SK-N-SH (cell line): Measurements from ENCODE around the gene SPEG. TPM values are rescaled to one million over a fixed set of nuclear protein-coding genes. Genes with fewer than 3 reads are reported as not detected.

Source experiments
- CTCF ChIA-PET: fragments of 300-600, 350-600 bp; formaldehyde crosslinking; extraction: SDS; loops from one replicate; lab custom pipeline; 2021; lab: Yijun Ruan, JAX
- POLR2A ChIA-PET: fragments of 350-600 bp; sonication (Branson Sonifier 250); formaldehyde crosslinking; extraction: SDS; loops from one replicate; lab custom pipeline; 2020; ENCODE audit warnings: antibody characterized with exemption, inconsistent platforms; lab: Yijun Ruan, JAX
- DNase-seq: peaks from one replicate; pipeline ENCODE4 v3.0.0; 2012
- H2AFZ ChIP-seq: fragments of 200-600 bp; sonication (generic); 2 replicates; pipeline ENCODE4 v1.8.1; 2016; ENCODE audit warnings: antibody characterized with exemption, mild to moderate bottlenecking, low read depth
- H3F3A ChIP-seq: fragments of 200-600 bp; sonication (generic); replicated peaks from 2 replicates; pipeline ENCODE3; 2016; ENCODE audit warnings: antibody characterized with exemption, mild to moderate bottlenecking; ENCODE audit not compliant: insufficient read depth
- H3K27ac ChIP-seq, 2 experiments: fragments of 200-500 bp in 1 of 2; fragments of 200-600 bp in 1 of 2; sonication (Bioruptor generic) in 1 of 2; sonication (generic), shearing (Covaris generic) in 1 of 2; 2 replicates each; pipeline versions ENCODE4 v1.5.1 to v1.6.1; 2014 to 2016; ENCODE audit warnings: low read depth in 2 of 2, inconsistent platforms in 1 of 2, low read length in 1 of 2, mild to moderate bottlenecking in 1 of 2, mixed read lengths in 1 of 2
- H3K27me3 ChIP-seq: fragments of 200-600 bp; sonication (generic), shearing (Covaris generic); 2 replicates; pipeline ENCODE4 v1.6.1; 2016; ENCODE audit warnings: mixed run types; ENCODE audit not compliant: insufficient read depth
- H3K36me3 ChIP-seq, 2 experiments: fragments of 200-500 bp in 1 of 2; fragments of 200-600 bp in 1 of 2; sonication (Bioruptor generic) in 1 of 2; sonication (generic) in 1 of 2; replicated peaks in 1 of 2; 2 replicates each; pipeline versions ENCODE3 to v1.5.1; 2014 to 2016; ENCODE audit warnings: low read length in 1 of 2, mild to moderate bottlenecking in 1 of 2; ENCODE audit not compliant: insufficient read depth in 2 of 2, control insufficient read depth in 1 of 2
- H3K4me1 ChIP-seq, 2 experiments: fragments of 200-500 bp in 1 of 2; fragments of 200-600 bp in 1 of 2; sonication (Bioruptor generic) in 1 of 2; sonication (generic), shearing (Covaris generic) in 1 of 2; 2 replicates each; pipeline versions ENCODE4 v1.5.1 to v1.6.1; 2014 to 2016; ENCODE audit warnings: low read depth in 1 of 2, low read length in 1 of 2, mixed run types in 1 of 2; ENCODE audit not compliant: insufficient read depth in 2 of 2, control insufficient read depth in 1 of 2
- H3K4me2 ChIP-seq: fragments of 200-600 bp; sonication (generic), shearing (Covaris generic); 2 replicates; pipeline ENCODE4 v1.6.1; 2017; ENCODE audit warnings: mixed run types
- H3K4me3 ChIP-seq, 2 experiments: fragments of 200-500 bp in 1 of 2; fragments of 200-600 bp in 1 of 2; sonication (Bioruptor generic) in 1 of 2; sonication (generic), shearing (Covaris generic) in 1 of 2; 2 replicates each; pipeline versions ENCODE4 v1.5.1 to v1.8.1; 2014 to 2016; ENCODE audit warnings: low read depth in 2 of 2, inconsistent platforms in 1 of 2, low read length in 1 of 2, mild to moderate bottlenecking in 1 of 2, mixed read lengths in 1 of 2, moderate library complexity in 1 of 2
- H3K79me2 ChIP-seq: fragments of 200-600 bp; sonication (generic); 2 replicates; pipeline ENCODE4 v1.8.1; 2017; ENCODE audit warnings: mild to moderate bottlenecking; ENCODE audit not compliant: insufficient read depth
- H3K9ac ChIP-seq: fragments of 200-600 bp; sonication (generic); 2 replicates; pipeline ENCODE4 v1.6.1; 2017; ENCODE audit warnings: mixed run types
- H3K9me2 ChIP-seq: fragments of 200-600 bp; sonication (generic); 2 replicates; pipeline ENCODE4 v1.6.1; 2017; ENCODE audit warnings: mixed run types
- H3K9me3 ChIP-seq: fragments of 200-600 bp; sonication (generic); 2 replicates; pipeline ENCODE4 v1.6.1; 2017; ENCODE audit warnings: mixed run types, mild to moderate bottlenecking, moderate library complexity
- H4K20me1 ChIP-seq: fragments of 200-600 bp; sonication (generic); 2 replicates; pipeline ENCODE4 v1.6.1; 2017; ENCODE audit warnings: mild to moderate bottlenecking, mixed run types; ENCODE audit not compliant: insufficient read depth
- CTCF ChIP-seq: fragments of 200-600 bp; sonication (generic); IDR thresholded peaks from 2 replicates; pipeline ENCODE4 v1.6.1; 2017; ENCODE audit warnings: antibody characterized with exemption, mild to moderate bottlenecking, moderate library complexity
- ELF1 ChIP-seq: IDR thresholded peaks from 2 replicates; pipeline ENCODE4 v1.4.0; 2012
- EP300 ChIP-seq, 2 experiments: IDR thresholded peaks; 2 replicates each; pipeline versions ENCODE4 v1.4.0 to v1.6.1; 2012; ENCODE audit warnings: borderline replicate concordance in 1 of 2, low read depth in 1 of 2, low read length in 1 of 2
- EZH2phosphoT487 ChIP-seq: fragments of 200-600 bp; sonication (generic); IDR thresholded peaks from 2 replicates; pipeline ENCODE4 v1.6.1; 2017; ENCODE audit warnings: low read depth, mixed run types, mild to moderate bottlenecking, antibody characterized with exemption, moderate library complexity, borderline replicate concordance
- FOSL2 ChIP-seq: IDR thresholded peaks from 2 replicates; pipeline ENCODE4 v1.4.0; 2012; ENCODE audit warnings: low read depth, mild to moderate bottlenecking, moderate library complexity, borderline replicate concordance
- FOXJ3 ChIP-seq: sonication (generic); formaldehyde crosslinking; IDR thresholded peaks from 2 replicates; pipeline ENCODE4 v1.5.1; 2020; ENCODE audit warnings: mild to moderate bottlenecking, missing genetic modification reagents
- FOXM1 ChIP-seq: IDR thresholded peaks from 2 replicates; pipeline ENCODE4 v1.4.0; 2012; ENCODE audit warnings: low read depth, mild to moderate bottlenecking
- GATA2 ChIP-seq: sonication (generic); formaldehyde crosslinking; IDR thresholded peaks from 2 replicates; pipeline ENCODE4 v1.5.0; 2020; ENCODE audit warnings: mild to moderate bottlenecking, missing genetic modification reagents
- JUND ChIP-seq: IDR thresholded peaks from 2 replicates; pipeline ENCODE4 v1.4.0; 2012
- MAX ChIP-seq: IDR thresholded peaks from 2 replicates; pipeline ENCODE4 v1.4.0; 2012; ENCODE audit warnings: low read depth
- MEF2A ChIP-seq: IDR thresholded peaks from 2 replicates; pipeline ENCODE4 v1.4.0; 2012; ENCODE audit warnings: low read depth, borderline replicate concordance
- MXI1 ChIP-seq: IDR thresholded peaks from 2 replicates; pipeline ENCODE4 v1.6.1; 2012; ENCODE audit warnings: mild to moderate bottlenecking, low read depth, low read length, improper control_type of control experiment
- NFIC ChIP-seq: IDR thresholded peaks from 2 replicates; pipeline ENCODE4 v1.4.0; 2012; ENCODE audit warnings: borderline replicate concordance
- NRF1 ChIP-seq: IDR thresholded peaks from 2 replicates; pipeline ENCODE4 v1.6.1; 2012; ENCODE audit warnings: low read depth, mild to moderate bottlenecking, low read length
- RAD21 ChIP-seq: IDR thresholded peaks from 2 replicates; pipeline ENCODE4 v1.6.1; 2012; ENCODE audit warnings: mild to moderate bottlenecking, low read length
- RFX5 ChIP-seq: IDR thresholded peaks from 2 replicates; pipeline ENCODE4 v1.6.1; 2012; ENCODE audit warnings: mild to moderate bottlenecking, improper control_type of control experiment, low read length
- SMC3 ChIP-seq: IDR thresholded peaks from 2 replicates; pipeline ENCODE4 v1.6.1; 2012; ENCODE audit warnings: low read depth, low read length, improper control_type of control experiment
- TCF12 ChIP-seq: IDR thresholded peaks from 2 replicates; pipeline ENCODE4 v1.4.0; 2012
- TEAD4 ChIP-seq: IDR thresholded peaks from 2 replicates; pipeline ENCODE4 v1.4.0; 2012; ENCODE audit warnings: mild to moderate bottlenecking, borderline replicate concordance; ENCODE audit not compliant: insufficient read depth
- YY1 ChIP-seq: IDR thresholded peaks from 2 replicates; pipeline ENCODE4 v1.4.0; 2012; ENCODE audit warnings: low read depth, mild to moderate bottlenecking
- WGBS: methylation state at CpG from one replicate; pipeline ENCODE4 v1.1.6; 2017; ENCODE audit warnings: low lambda C conversion rate; 5-methylcytosine and 5-hydroxymethylcytosine counted together
- polyA plus RNA-seq, 3 experiments: library from polyadenylated mRNA; depleted of rRNA; stranded (reverse); fragments of >200 nt; gene quantifications; 2 replicates each; pipeline ENCODE4 v1.2.3, GENCODE V29; 2012
- TF ChIP-seq, protein P1 (sequence below): IDR thresholded peaks from 2 replicates; pipeline ENCODE4; 2012
- TF ChIP-seq, protein P2 (sequence below): IDR thresholded peaks from 2 replicates; pipeline ENCODE4 v1.6.1; 2012; ENCODE audit warnings: mild to moderate bottlenecking, low read depth, low read length, moderate library complexity
- TF ChIP-seq, protein P3 (sequence below): fragments of 150-350 bp; IDR thresholded peaks from 2 replicates; pipeline ENCODE4 v1.6.1; 2016; ENCODE audit warnings: mild to moderate bottlenecking, low read depth, low read length

Gene SPEG
- polyA plus RNA-seq, 1 of the 3 experiments (the other 2 are of a cell fraction): 107 TPM

DNA sequence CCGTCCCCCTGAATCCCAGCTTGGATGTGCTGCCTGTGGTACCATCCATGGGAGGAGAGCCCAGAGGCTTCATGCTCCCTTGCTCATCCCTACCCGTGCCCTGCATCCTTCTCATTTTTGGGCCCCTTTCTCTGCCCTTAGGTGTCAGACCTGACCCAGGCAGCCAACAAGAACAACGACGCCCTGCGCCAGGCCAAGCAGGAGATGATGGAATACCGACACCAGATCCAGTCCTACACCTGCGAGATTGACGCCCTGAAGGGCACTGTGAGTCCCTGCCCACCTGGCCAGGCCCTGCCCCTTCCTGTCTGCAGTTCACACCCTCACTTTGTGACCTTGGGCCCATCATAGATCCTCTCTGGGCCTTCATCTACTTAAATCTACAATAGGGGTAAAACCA lies 14.0 kb upstream of the SPEG start:
- WGBS: 94% methylated on average over 6 of the region's 8 CpGs
- Histone ChIP-seq H3K4me2 (no peak overlapping the region), H4K20me1 (no peaks in the 10 kb centered on the region), H3K9ac (no peak overlapping the region), H2AFZ (no peak overlapping the region), H3K36me3 (no peaks in the 10 kb centered on the region), H3K9me2 (no peaks in the 10 kb centered on the region), H3K4me1 (no peaks in the 10 kb centered on the region; a peak in 1 of 4 replicates), H3K79me2 (no peaks in the 10 kb centered on the region), H3F3A (no peaks in the 10 kb centered on the region), H3K9me3 (no peaks in the 10 kb centered on the region), H3K27ac (no peak overlapping the region), H3K27me3 (no peaks in the 10 kb centered on the region), H3K4me3 (no peak overlapping the region)
- no peak for DNase-seq
- no peak for TF ChIP-seq TEAD4
- TF ChIP-seq, protein P1, sequence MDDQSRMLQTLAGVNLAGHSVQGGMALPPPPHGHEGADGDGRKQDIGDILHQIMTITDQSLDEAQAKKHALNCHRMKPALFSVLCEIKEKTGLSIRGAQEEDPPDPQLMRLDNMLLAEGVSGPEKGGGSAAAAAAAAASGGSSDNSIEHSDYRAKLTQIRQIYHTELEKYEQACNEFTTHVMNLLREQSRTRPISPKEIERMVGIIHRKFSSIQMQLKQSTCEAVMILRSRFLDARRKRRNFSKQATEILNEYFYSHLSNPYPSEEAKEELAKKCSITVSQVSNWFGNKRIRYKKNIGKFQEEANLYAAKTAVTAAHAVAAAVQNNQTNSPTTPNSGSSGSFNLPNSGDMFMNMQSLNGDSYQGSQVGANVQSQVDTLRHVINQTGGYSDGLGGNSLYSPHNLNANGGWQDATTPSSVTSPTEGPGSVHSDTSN: no peak
- no peak for TF ChIP-seq FOXJ3
- no peak for TF ChIP-seq NFIC
- TF ChIP-seq MXI1: no peak
- TF ChIP-seq YY1: no peak
- no peak for TF ChIP-seq SMC3
- no peak for TF ChIP-seq MEF2A
- TF ChIP-seq RAD21: no peak
- TF ChIP-seq ELF1: no peak
- TF ChIP-seq EP300 (IDR thresholded peaks at IDR 0.05; ENCODE audit: borderline replicate concordance in 1 of 2, low read depth in 1 of 2, low read length in 1 of 2): no peak
- TF ChIP-seq GATA2 (CRISPR knock-in tag): no peak
- CTCF ChIA-PET: interaction anchor here (1.1 to 7.2 kb wide), 2 partner anchors 18 to 122 kb away, joined by 3 to 46 read pairs; no protein-coding TSS in a partner anchor
- POLR2A ChIA-PET: no interaction called here

GRCh38 chr2:219421323-219421722 lies 13.3 kb upstream of the SPEG start:
- H3K9ac ChIP-seq: no peak overlapping the region
- H3K9me2 ChIP-seq: no peaks in the 10 kb centered on the region
- H3K4me2 ChIP-seq: no peak overlapping the region
- no peaks in the 10 kb centered on the region for H3K36me3 ChIP-seq
- H3K4me3 ChIP-seq: no peak overlapping the region
- ChIA-PET POLR2A (no interaction called here), CTCF (interaction anchor here (1.5 to 7.2 kb wide), 2 partner anchors 18 to 19 kb away, joined by 3 to 46 read pairs; no protein-coding TSS in a partner anchor)
- H3K79me2 ChIP-seq: no peaks in the 10 kb centered on the region
- H2AFZ ChIP-seq: no peak overlapping the region
- H3K9me3 ChIP-seq: no peaks in the 10 kb centered on the region
- H3K27me3 ChIP-seq: no peaks in the 10 kb centered on the region
- H3K27ac ChIP-seq: no peak overlapping the region
- no peaks in the 10 kb centered on the region; a peak in 1 of 4 replicates for H3K4me1 ChIP-seq
- DNase-seq: no peak
- no peaks in the 10 kb centered on the region for H3F3A ChIP-seq
- 87% methylated on average over 17 of the region's 17 CpGs for WGBS
- H4K20me1 ChIP-seq: no peaks in the 10 kb centered on the region
- no peak for TF ChIP-seq FOXJ3
- TF ChIP-seq FOXM1: no peak
- TF ChIP-seq YY1: no peak
- no peak for TF ChIP-seq EZH2phosphoT487
- no peak for TF ChIP-seq MAX
- no peak for TF ChIP-seq CTCF
- TF ChIP-seq NRF1: no peak
- TF ChIP-seq, protein P2, sequence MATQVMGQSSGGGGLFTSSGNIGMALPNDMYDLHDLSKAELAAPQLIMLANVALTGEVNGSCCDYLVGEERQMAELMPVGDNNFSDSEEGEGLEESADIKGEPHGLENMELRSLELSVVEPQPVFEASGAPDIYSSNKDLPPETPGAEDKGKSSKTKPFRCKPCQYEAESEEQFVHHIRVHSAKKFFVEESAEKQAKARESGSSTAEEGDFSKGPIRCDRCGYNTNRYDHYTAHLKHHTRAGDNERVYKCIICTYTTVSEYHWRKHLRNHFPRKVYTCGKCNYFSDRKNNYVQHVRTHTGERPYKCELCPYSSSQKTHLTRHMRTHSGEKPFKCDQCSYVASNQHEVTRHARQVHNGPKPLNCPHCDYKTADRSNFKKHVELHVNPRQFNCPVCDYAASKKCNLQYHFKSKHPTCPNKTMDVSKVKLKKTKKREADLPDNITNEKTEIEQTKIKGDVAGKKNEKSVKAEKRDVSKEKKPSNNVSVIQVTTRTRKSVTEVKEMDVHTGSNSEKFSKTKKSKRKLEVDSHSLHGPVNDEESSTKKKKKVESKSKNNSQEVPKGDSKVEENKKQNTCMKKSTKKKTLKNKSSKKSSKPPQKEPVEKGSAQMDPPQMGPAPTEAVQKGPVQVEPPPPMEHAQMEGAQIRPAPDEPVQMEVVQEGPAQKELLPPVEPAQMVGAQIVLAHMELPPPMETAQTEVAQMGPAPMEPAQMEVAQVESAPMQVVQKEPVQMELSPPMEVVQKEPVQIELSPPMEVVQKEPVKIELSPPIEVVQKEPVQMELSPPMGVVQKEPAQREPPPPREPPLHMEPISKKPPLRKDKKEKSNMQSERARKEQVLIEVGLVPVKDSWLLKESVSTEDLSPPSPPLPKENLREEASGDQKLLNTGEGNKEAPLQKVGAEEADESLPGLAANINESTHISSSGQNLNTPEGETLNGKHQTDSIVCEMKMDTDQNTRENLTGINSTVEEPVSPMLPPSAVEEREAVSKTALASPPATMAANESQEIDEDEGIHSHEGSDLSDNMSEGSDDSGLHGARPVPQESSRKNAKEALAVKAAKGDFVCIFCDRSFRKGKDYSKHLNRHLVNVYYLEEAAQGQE: no peak
- no peak for TF ChIP-seq RAD21
- no peak for TF ChIP-seq FOSL2
- TF ChIP-seq RFX5: no peak
- no peak for TF ChIP-seq JUND
- TF ChIP-seq, protein P3, sequence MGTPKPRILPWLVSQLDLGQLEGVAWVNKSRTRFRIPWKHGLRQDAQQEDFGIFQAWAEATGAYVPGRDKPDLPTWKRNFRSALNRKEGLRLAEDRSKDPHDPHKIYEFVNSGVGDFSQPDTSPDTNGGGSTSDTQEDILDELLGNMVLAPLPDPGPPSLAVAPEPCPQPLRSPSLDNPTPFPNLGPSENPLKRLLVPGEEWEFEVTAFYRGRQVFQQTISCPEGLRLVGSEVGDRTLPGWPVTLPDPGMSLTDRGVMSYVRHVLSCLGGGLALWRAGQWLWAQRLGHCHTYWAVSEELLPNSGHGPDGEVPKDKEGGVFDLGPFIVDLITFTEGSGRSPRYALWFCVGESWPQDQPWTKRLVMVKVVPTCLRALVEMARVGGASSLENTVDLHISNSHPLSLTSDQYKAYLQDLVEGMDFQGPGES: no peak
- no peak for TF ChIP-seq TCF12
